HG02571 (cell line): ENCODE data around the gene PHF14.
"Not testable (repeated sequence)": the region's sequence is repeated elsewhere in the genome, so short reads cannot be mapped to it uniquely, and the experiment has no call there.

Experiments used
- ATAC-seq: cut with Tn5 transposase; IDR thresholded peaks from one replicate; pipeline ENCODE4 v1.9.1; 2021; ENCODE audit warnings: mild to moderate bottlenecking, moderate library complexity; ENCODE audit not compliant: unreplicated experiment

The PHF14 gene

GRCh38 chr7:10973061-10973941 lies at the start of gene PHF14:
PHF14 (plus strand) TSS chr7:10973872; CDS start chr7:10974324, 452 bp downstream.
- ATAC-seq = peak; percentile 97

- no peak for ATAC-seq
These were observed 49.3 kb upstream of the PHF14 start for GRCh38 chr7:10924370-10924769.

GRCh38 chr7:10928203-10928602 lies 45.5 kb upstream of the PHF14 start:
- ATAC-seq = not testable (repeated sequence)

- ATAC-seq = no peak
These were observed 43.1 kb upstream of the PHF14 start for GRCh38 chr7:10930551-10930950.

- no peak for ATAC-seq
These were observed 42.5 kb upstream of the PHF14 start for GRCh38 chr7:10931161-10931560.

GRCh38 chr7:10934292-10934691 lies 39.4 kb upstream of the PHF14 start:
- no peak for ATAC-seq

- peak; percentile 24 for ATAC-seq
These were observed 34.3 kb upstream of the PHF14 start for GRCh38 chr7:10939237-10939910.

GRCh38 chr7:10939911-10940703 lies 33.6 kb upstream of the PHF14 start:
- peak; percentile 87 for ATAC-seq

GRCh38 chr7:10940704-10941355 lies 32.8 kb upstream of the PHF14 start:
- no peak for ATAC-seq

- ATAC-seq = no peak
These were observed 23.2 kb upstream of the PHF14 start for GRCh38 chr7:10950494-10950893.

- ATAC-seq = not testable (repeated sequence)
These were observed 22.6 kb upstream of the PHF14 start for GRCh38 chr7:10950974-10951578.

- ATAC-seq = no peak
These were observed 21.1 kb upstream of the PHF14 start for GRCh38 chr7:10952588-10952987.

GRCh38 chr7:10953078-10953750 lies 20.5 kb upstream of the PHF14 start:
- ATAC-seq = not testable (repeated sequence)

- ATAC-seq = no peak
These were observed 17.1 kb upstream of the PHF14 start for GRCh38 chr7:10956528-10956927.

- ATAC-seq = not testable (repeated sequence)
These were observed 13.4 kb upstream of the PHF14 start for GRCh38 chr7:10960242-10960641.

- not testable (repeated sequence) for ATAC-seq
These were observed 8.7 kb upstream of the PHF14 start for GRCh38 chr7:10965016-10965415.

- no peak for ATAC-seq
These were observed 1.5 kb upstream of the PHF14 start for GRCh38 chr7:10972174-10972573.

- peak; percentile 27 for ATAC-seq
These were observed 555 bp downstream of the PHF14 start for GRCh38 chr7:10973942-10974911.

GRCh38 chr7:10977113-10977512 lies 3.4 kb downstream of the PHF14 start:
- no peak for ATAC-seq
